Measurements from ENCODE around the gene C12orf76.

C12orf76 gene

DNA sequence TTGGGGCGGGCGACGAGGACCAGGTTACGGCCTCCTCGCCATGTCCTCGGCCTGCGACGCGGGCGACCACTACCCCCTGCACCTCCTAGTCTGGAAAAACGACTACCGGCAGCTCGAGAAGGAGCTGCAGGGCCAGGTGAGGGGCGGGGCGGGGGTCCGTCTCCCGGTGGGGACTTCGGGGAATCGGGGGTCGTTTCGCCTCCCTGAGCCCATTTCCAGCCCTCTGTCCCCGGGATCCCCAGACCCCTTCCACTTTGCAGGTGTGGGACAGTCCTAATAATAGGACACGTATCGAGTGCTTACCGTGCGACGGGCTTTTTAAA, 48.7 kb downstream of the C12orf76 start:
- Histone ChIP-seq H3K9ac (ENCODE audit: low read length) (peak overlapping the region; percentile 49), H3K9me3 (ENCODE audit: low read length) (no peaks in the 10 kb centered on the region), H3K36me3 (ENCODE audit: insufficient read depth, low read length) (no peaks in the 10 kb centered on the region), H3K27me3 (ENCODE audit: control insufficient read depth in 1 of 2, insufficient read depth in 2 of 2, low read length in 2 of 2) (no peaks in the 10 kb centered on the region), H3K4me1 (ENCODE audit: insufficient read depth, low read length) (peaks cover 22% of the 10 kb centered on the region), H3K4me3 (ENCODE audit: low read depth in 1 of 2, low read length in 2 of 2) (peak overlapping the region; percentile 63 to 87), H3K27ac (ENCODE audit: low read depth, low read length) (peak overlapping the region; percentile 60)

DNA sequence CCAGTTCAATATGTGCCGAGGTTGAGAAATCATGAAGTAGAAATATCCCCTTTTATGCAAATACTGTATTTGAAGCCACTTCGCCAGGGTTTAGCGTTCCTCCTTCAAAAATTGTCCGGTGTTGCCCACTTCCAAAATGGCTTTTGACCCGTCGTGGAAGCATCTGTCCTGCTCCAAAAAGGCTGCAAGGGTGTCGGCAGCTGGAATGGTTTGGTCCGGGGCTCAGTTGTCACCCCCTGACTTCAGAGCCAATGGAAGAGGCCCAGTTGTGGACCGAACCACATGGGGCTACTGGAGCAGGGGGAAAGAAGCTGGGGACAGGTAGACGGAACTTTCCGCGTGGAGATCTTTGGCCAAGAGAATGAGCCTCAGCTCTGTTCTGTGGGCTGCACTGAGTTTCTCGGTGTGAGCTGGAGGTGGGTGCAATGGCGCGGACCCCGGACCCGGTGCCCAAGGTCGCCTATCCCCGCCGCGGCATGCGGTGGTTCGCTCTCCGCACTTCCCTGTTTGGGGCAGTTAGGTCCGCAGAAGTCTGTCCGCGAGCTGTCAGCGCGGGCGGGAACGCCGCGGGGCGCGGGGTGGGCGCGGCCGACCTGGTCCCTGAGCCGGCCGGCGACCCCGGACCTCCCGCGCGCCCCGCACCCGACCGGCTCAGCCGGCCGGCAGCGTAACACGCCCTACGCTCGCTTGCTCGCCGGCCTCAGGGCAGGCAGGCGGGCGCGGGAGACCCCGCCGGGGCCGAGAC, 49.2 kb downstream of the C12orf76 start, which contains the start of gene ANKRD13A:
ANKRD13A (plus strand) TSS at position 527 of the 745 bp plus-strand sequence. CDS start 259 bp downstream, outside the sequence.
- no peaks in the 10 kb centered on the region for H3K27me3 ChIP-seq (ENCODE audit: control insufficient read depth in 1 of 2, insufficient read depth in 2 of 2, low read length in 2 of 2)
- no peaks in the 10 kb centered on the region for H3K36me3 ChIP-seq (ENCODE audit: insufficient read depth, low read length)
- peak within 1 kb of the TSS; percentile 63 to 87 for H3K4me3 ChIP-seq (ENCODE audit: low read depth in 1 of 2, low read length in 2 of 2)
- peaks cover 27% of the 10 kb centered on the region for H3K4me1 ChIP-seq (ENCODE audit: insufficient read depth, low read length)
- peak within 1 kb of the TSS; percentile 70 for H3K27ac ChIP-seq (ENCODE audit: low read depth, low read length)
- no peaks in the 10 kb centered on the region for H3K9me3 ChIP-seq (ENCODE audit: low read length)
- H3K9ac ChIP-seq (ENCODE audit: low read length), result peak within 1 kb of the TSS; percentile 49

DNA sequence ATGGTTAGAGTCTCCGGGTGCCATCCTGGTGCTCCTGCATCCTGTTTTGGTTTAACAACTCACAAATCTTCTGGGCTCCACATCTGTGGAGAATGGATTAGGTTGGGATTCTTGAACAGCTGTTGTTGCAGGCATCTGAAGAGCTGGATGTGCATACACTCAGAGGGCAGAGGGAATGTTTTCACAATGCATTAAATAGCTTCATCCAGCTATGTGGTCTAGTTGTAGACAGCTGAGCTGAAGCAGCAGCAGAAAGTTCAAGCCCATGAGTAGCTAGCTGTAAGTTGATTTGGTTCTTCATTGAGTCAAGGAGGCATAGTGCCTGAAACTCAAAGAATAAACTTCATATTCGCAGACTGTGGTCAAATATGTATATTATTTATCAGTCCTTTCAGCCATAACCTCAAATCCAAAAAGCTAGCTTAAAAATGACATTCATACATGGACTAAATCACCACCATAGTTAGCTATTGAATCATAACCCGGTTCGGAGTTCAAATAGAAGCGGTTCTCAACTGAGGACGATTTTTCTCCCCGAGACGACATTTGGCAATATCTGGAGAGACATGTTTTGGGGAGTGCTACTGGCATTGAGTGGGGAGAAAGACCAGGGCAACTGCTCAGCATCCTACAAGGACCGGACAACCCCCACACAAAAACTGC, 50.0 kb downstream of the C12orf76 start:
- Histone ChIP-seq H3K4me3 (ENCODE audit: low read depth in 1 of 2, low read length in 2 of 2) (peak overlapping the region; percentile 63 to 87), H3K36me3 (ENCODE audit: insufficient read depth, low read length) (no peaks in the 10 kb centered on the region), H3K27me3 (ENCODE audit: control insufficient read depth in 1 of 2, insufficient read depth in 2 of 2, low read length in 2 of 2) (no peaks in the 10 kb centered on the region), H3K9ac (ENCODE audit: low read length) (no peak overlapping the region), H3K9me3 (ENCODE audit: low read length) (no peaks in the 10 kb centered on the region), H3K4me1 (ENCODE audit: insufficient read depth, low read length) (peaks cover 27% of the 10 kb centered on the region), H3K27ac (ENCODE audit: low read depth, low read length) (peak overlapping the region; percentile 70)

DNA sequence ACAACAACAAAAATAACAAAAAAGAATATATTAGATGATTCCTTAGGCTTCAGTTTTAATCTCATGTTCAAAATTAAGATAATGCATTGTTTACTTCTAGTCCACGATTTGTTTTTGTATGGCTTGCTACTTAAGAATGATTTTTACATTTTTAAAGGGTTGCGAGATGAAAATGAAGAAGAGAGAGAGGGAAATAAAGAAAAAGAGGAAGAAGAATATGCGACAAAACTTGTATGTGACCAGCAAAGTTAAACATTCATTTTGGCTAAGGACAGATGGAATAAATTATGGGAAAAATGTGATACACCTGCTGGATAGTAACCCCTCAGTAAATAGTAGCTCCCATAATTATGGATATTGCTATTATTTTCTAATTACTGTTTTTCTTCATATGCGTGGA, 50.9 kb downstream of the C12orf76 start:
- no peak overlapping the region for H3K4me3 ChIP-seq (ENCODE audit: low read depth in 1 of 2, low read length in 2 of 2)
- no peak overlapping the region for H3K9ac ChIP-seq (ENCODE audit: low read length)
- H3K27me3 ChIP-seq (ENCODE audit: control insufficient read depth in 1 of 2, insufficient read depth in 2 of 2, low read length in 2 of 2), result no peaks in the 10 kb centered on the region
- H3K9me3 ChIP-seq (ENCODE audit: low read length), result no peaks in the 10 kb centered on the region
- no peak overlapping the region for H3K27ac ChIP-seq (ENCODE audit: low read depth, low read length)
- H3K36me3 ChIP-seq (ENCODE audit: insufficient read depth, low read length), result no peaks in the 10 kb centered on the region
- H3K4me1 ChIP-seq (ENCODE audit: insufficient read depth, low read length), result peaks cover 27% of the 10 kb centered on the region

DNA sequence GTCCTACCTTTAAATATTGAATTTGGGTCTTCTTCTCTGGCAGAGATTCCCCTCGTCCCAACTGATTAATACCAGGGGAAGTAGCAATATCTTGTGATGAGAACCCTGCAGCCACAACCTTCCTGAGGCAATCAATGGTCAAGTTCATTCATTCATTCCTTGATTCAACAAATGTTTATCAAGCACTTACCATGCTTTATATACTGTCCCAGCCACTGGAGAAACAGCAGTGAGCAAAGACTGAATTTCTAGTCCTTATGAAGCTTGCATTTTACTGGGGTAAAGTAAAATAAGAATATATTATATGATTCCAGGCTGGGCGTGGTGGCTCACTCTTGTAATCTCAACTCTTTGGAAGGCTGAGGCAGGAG, 51.9 kb downstream of the C12orf76 start:
- no peaks in the 10 kb centered on the region for H3K27me3 ChIP-seq (ENCODE audit: control insufficient read depth in 1 of 2, insufficient read depth in 2 of 2, low read length in 2 of 2)
- H3K27ac ChIP-seq (ENCODE audit: low read depth, low read length), result peak overlapping the region; percentile 91
- no peaks in the 10 kb centered on the region for H3K36me3 ChIP-seq (ENCODE audit: insufficient read depth, low read length)
- peaks cover 27% of the 10 kb centered on the region for H3K4me1 ChIP-seq (ENCODE audit: insufficient read depth, low read length)
- H3K9me3 ChIP-seq (ENCODE audit: low read length), result no peaks in the 10 kb centered on the region
- H3K9ac ChIP-seq (ENCODE audit: low read length), result no peak overlapping the region
- H3K4me3 ChIP-seq (ENCODE audit: low read depth in 1 of 2, low read length in 2 of 2), result peak overlapping the region; percentile 81 to 99

DNA sequence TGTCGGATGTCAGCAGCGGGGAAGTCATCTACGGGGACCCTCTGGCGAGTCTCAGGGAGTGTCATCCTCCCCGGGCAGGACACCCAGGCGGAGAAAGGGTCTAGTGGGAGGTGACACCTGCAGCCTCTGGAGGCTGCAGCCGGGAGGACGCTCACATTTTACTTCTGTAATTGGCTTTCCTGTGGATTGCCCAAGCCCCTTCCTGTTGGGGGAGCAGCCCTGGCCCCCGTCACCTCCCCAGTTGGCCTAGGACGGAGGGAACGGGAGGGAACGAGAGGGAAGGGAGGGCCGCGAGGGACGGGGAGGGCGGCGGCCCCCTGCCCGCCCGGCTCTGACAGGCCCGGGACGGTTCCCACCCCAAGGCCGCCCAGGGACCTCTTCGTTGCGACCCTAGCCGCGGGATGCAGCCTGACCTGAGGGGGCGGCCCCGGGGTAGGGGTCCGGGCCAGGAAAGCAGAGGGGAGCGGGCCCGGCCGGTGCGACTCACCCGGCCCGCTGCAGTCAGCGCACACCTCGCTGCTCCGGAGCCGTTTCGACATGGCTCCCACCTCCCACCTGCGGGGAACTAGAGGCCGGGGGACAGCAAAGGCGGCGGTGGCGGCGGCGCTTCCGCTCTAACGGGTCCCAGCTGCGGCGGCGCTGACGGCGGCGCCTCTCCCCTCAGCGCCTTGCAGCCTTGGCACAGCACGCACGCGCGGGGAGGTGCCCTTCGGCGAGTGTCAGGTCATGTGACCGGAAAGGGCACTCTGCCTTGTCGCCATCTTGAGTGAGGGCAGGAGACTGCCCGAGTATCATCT, 52.4 kb downstream of the C12orf76 start, which contains the start of gene GIT2:
GIT2 (minus strand) TSS at position 683 of the 797 bp plus-strand sequence; CDS start at position 539, 144 bp downstream.
- peaks cover 27% of the 10 kb centered on the region for H3K4me1 ChIP-seq (ENCODE audit: insufficient read depth, low read length)
- peak within 1 kb of the TSS; percentile 44 for H3K9ac ChIP-seq (ENCODE audit: low read length)
- H3K27ac ChIP-seq (ENCODE audit: low read depth, low read length), result peak within 1 kb of the TSS; percentile 91
- H3K4me3 ChIP-seq (ENCODE audit: low read depth in 1 of 2, low read length in 2 of 2), result peak within 1 kb of the TSS; percentile 81 to 99
- H3K9me3 ChIP-seq (ENCODE audit: low read length), result no peaks in the 10 kb centered on the region
- no peaks in the 10 kb centered on the region for H3K27me3 ChIP-seq (ENCODE audit: control insufficient read depth in 1 of 2, insufficient read depth in 2 of 2, low read length in 2 of 2)
- H3K36me3 ChIP-seq (ENCODE audit: insufficient read depth, low read length), result no peaks in the 10 kb centered on the region

DNA sequence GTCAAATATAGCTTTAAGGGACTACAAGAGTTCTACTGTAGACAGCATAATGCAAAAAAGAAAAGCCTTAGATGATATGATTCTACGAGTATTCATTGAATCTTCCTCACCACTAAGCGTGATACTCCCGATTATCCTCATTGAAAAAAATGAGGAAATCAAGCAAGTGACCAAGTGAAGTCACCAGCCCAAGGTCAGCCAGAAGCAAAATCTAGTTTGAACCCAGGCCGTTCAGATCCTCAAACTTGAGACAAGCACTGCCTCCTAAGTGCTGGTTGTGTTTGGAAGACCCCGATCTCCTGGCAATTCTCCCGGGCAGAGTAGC, 53.0 kb downstream of the C12orf76 start:
- Histone ChIP-seq H3K9ac (ENCODE audit: low read length) (peak overlapping the region; percentile 44), H3K36me3 (ENCODE audit: insufficient read depth, low read length) (peaks cover 5% of the 10 kb centered on the region), H3K9me3 (ENCODE audit: low read length) (no peaks in the 10 kb centered on the region), H3K4me1 (ENCODE audit: insufficient read depth, low read length) (peaks cover 25% of the 10 kb centered on the region), H3K27ac (ENCODE audit: low read depth, low read length) (peak overlapping the region; percentile 91), H3K4me3 (ENCODE audit: low read depth in 1 of 2, low read length in 2 of 2) (peak overlapping the region; percentile 81 to 99), H3K27me3 (ENCODE audit: control insufficient read depth in 1 of 2, insufficient read depth in 2 of 2, low read length in 2 of 2) (no peaks in the 10 kb centered on the region)

DNA sequence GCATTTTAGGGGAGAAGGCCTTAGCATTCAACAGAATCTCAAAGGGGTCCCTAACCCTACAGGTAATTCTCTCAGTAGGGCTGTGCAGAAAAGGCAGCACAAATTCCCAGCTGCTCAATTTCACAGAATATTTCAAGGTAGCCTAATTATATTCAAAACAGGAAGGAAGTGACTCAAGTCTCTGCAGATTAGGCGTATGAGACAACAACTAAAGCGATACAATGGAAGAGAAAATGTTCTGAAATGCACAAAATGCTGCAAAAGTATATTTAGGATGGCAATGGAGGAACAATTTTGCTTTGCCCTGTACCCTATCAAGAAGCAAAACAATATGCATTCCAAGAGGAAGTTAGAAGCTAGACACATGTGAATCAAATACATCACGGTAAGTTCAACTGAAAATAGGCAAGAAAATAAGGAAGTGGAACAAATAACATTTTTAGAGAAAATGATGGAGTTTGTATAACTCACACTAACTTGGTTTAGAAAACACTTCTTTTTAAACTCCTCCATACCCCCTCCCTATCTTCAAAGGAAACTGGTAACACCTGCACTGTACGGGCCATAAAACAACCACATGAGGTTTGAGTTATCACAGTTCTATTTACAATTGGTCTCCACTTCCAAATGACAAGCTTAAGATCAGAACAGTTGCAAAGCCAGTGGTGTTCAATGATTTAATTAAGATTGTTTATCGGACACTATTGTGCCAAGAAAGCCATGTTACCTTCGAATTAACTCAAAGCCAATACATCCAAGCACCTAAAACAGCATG, 53.7 kb downstream of the C12orf76 start:
- H3K4me3 ChIP-seq (ENCODE audit: low read depth in 1 of 2, low read length in 2 of 2), result peak overlapping the region in 1 of 2 donors; percentile 81
- H3K36me3 ChIP-seq (ENCODE audit: insufficient read depth, low read length), result peaks cover 8% of the 10 kb centered on the region
- H3K9ac ChIP-seq (ENCODE audit: low read length), result peak overlapping the region; percentile 44
- H3K4me1 ChIP-seq (ENCODE audit: insufficient read depth, low read length), result peaks cover 22% of the 10 kb centered on the region
- H3K27ac ChIP-seq (ENCODE audit: low read depth, low read length), result peak overlapping the region; percentile 31
- H3K27me3 ChIP-seq (ENCODE audit: control insufficient read depth in 1 of 2, insufficient read depth in 2 of 2, low read length in 2 of 2), result no peaks in the 10 kb centered on the region
- no peaks in the 10 kb centered on the region for H3K9me3 ChIP-seq (ENCODE audit: low read length)

DNA sequence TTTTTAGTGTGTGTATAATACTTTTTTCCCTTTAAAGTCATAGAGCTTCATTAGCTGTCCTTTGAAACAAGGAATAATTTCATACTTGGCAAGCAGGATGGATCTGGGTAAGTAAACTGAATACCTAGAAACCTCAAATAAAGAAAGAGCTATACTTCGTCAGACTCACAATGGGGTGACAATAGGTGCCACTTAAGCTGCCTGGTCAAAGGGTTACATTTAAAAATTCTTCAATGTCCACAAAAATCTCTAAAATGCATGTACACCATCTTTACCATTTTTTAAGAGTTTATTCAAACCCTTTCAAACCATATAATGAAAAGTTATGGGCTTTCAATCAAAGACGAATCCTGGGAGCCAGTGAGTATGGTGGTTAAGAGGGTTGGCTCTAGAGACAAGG, 55.2 kb downstream of the C12orf76 start:
- Histone ChIP-seq H3K4me1 (ENCODE audit: insufficient read depth, low read length) (peaks cover 22% of the 10 kb centered on the region), H3K27ac (ENCODE audit: low read depth, low read length) (no peak overlapping the region), H3K9ac (ENCODE audit: low read length) (no peak overlapping the region), H3K27me3 (ENCODE audit: control insufficient read depth in 1 of 2, insufficient read depth in 2 of 2, low read length in 2 of 2) (no peaks in the 10 kb centered on the region), H3K9me3 (ENCODE audit: low read length) (no peaks in the 10 kb centered on the region), H3K4me3 (ENCODE audit: low read depth in 1 of 2, low read length in 2 of 2) (no peak overlapping the region), H3K36me3 (ENCODE audit: insufficient read depth, low read length) (peaks cover 22% of the 10 kb centered on the region)

DNA sequence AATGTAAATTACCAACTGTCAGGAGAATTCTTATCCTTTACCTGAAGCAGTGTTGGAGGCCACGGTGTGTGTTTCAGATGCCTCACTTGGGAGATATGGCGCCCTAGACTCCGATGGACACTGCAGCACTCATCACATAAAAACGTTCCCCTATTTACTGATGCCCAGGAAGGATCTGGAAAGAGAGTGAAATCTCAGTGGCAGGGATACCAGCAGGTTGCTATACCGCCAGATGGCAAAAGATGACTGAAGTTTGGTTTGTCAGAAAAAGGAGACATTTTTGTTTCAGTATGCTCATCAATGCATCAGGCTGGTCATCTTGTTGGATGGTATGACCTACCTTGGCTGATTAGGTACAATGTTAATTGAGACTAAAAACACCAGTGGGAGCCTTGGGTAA, 56.7 kb downstream of the C12orf76 start:
- no peak overlapping the region for H3K9ac ChIP-seq (ENCODE audit: low read length)
- H3K27me3 ChIP-seq (ENCODE audit: control insufficient read depth in 1 of 2, insufficient read depth in 2 of 2, low read length in 2 of 2), result no peaks in the 10 kb centered on the region
- H3K4me1 ChIP-seq (ENCODE audit: insufficient read depth, low read length), result peaks cover 19% of the 10 kb centered on the region
- no peak overlapping the region for H3K4me3 ChIP-seq (ENCODE audit: low read depth in 1 of 2, low read length in 2 of 2)
- H3K27ac ChIP-seq (ENCODE audit: low read depth, low read length), result no peak overlapping the region
- H3K9me3 ChIP-seq (ENCODE audit: low read length), result no peaks in the 10 kb centered on the region
- peaks cover 30% of the 10 kb centered on the region for H3K36me3 ChIP-seq (ENCODE audit: insufficient read depth, low read length)
